GM18526 (cell line): ENCODE results near the gene FAM217A.

Source experiments
- POLR2A ChIP-seq: IDR thresholded peaks from 3 replicates; pipeline ENCODE4 v1.6.1; 2011; ENCODE audit not compliant: insufficient read length; ENCODE audit errors: extremely low read depth

Gene FAM217A

DNA sequence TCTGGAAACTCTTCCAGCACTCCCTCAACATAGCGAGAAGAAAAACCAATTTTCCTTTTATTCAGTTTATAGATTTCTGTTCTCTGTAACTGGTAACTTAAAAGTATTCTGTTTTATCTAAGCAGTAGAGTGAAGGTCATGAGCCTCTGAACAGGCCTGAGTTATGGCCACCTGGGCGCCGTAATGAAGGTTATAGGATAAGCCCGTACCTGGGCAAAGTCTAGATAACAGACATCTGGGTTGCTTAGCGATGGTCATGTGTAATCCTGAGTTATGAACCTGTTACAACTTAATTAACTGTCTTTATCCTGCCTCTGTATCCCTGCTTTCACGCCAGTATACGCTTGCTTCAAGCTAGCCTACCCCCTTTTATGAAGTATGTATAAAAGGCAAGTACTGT is 13.0 kb upstream of the FAM217A start:
- TF ChIP-seq POLR2A, result no peak

- TF ChIP-seq POLR2A, result no peak
These were observed 9.8 kb upstream of the FAM217A start for GRCh38 chr6:4088704-4089103.

DNA sequence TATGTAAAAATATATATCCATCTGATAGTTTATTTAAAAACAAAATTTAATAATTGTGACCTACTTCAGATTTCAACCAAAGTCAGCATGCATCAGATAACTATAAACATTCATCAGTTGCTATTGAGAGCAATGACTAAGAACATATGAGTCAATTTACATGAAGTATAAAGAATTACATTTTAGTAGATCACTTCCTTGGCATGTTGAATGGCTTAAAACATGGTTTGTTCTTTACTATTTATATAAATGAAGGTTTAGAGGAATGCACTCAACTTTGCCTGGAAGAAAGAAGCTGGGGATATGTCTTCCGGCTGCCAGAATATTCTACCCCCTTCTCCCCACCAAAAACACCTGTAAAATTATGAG is 6.4 kb upstream of the FAM217A start:
- TF ChIP-seq POLR2A, result no peak

- no peak for TF ChIP-seq POLR2A
These were observed 5.8 kb upstream of the FAM217A start for GRCh38 chr6:4084444-4085331.

GRCh38 chr6:4074478-4075235 is 4.3 kb downstream of the FAM217A start:
- no peak for TF ChIP-seq POLR2A

GRCh38 chr6:4071330-4071729 is 7.6 kb downstream of the FAM217A start:
- TF ChIP-seq POLR2A, result no peak

DNA sequence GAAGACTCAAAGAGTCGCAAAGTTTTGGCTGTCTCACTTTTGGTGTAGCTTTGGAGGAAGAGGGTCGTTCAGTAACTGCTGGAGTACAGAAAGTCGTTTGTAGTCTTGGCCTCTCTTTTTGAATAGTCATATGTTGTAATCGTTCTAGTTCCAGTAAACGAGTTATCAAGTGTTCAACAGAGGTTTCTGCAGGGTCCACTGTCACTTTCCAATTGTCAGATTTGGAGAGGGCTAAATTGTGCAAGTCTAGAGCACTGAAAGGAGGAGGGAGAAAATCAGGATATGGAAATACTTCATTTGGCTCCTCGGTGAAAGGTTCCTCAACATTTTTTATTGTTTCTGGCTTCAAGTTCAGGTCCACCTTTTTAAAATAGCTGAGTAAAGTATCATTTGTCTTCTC is 9.7 kb downstream of the FAM217A start:
- no peak for TF ChIP-seq POLR2A

DNA sequence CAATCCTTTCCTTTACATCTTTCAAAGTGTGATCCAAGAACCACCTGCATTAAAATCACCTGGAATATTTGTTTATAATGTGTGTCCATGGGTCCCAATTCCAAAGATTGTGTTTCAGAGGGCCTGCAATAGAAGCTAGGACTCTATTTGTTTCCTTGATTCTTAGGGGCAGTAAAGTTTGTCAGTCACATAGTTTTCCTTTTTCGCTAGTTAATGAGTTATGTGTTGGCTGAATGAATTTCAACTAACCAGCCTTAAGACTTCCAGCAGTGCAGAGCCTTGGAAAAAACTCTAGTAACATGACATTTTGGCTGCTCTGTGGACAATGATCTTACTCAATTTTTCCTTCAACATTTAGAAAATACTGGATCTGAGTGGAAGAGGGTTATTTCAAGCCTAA is 11.3 kb downstream of the FAM217A start:
- no peak for TF ChIP-seq POLR2A

DNA sequence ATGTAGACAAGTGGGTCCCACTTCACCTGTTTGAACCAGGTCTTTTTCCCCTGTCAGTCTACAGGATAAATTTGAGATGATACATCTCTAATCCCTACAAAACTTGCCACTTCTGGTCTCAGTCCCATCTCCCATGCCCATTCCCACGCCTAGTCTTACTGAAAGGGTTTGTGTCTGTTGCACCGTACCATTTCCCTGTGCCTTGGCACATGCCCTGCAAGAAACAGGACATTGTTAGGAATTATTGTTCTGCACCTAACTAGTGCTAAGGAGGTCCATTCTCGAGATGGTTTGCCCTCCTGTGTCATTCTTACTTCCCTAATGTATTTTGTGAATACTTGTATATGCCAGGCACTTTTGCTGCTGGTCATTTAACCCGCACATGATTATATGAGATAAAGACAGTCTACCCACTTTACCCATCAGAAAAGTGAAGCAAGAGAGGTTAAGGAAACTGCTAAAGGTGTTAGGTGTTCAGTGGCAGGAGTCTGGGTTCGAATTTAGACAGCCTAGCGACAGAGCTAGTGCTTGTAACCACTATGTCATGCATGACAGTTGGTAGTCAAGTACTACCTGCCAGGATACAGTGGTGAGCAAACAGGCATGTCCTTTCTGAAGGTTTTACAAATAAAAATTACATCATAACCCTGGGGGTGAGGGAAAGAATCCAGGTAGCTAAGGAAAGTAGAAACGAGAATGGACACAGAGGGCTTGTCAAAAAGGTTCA is 12.7 kb downstream of the FAM217A start:
- no peak for TF ChIP-seq POLR2A

- TF ChIP-seq POLR2A, result no peak
These were observed 19.7 kb downstream of the FAM217A start for GRCh38 chr6:4059115-4059777.

DNA sequence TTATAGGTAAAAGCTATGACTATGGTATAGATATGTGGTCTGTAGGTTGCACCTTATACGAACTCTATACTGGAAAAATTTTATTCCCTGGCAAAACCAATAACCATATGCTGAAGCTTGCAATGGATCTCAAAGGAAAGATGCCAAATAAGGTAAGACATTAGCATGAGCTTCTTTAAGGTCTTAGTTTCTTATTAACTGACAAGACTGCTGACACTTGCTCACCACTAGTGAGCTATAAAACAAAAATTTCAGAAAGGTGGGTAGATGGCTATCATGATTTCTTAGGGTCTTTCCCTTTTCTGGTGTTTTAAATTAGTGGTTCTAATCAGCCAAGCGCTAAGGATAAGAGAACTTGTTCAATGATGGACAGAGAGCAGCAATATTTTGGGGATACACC is 21.9 kb downstream of the FAM217A start:
- no peak for TF ChIP-seq POLR2A

GRCh38 chr6:4055420-4056041 is 23.4 kb downstream of the FAM217A start:
- no peak for TF ChIP-seq POLR2A

DNA sequence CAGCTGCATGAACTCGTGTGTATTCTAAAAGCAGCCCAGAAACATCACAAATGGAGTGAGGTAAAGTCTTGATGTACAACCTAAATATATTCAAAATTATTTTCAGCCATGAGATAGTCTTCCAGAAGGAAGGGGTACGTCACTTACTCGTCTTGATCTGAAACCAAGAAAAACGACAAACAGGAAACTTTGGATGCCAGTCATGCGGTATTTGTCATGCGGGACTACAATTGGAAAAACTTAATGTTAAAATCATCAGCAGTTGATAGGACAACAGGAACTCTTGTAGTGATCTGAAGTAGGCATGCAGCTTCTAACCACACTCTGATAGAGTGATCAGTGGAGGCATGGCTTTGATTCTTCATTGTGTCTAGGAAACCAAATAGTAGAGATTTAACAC is 29.7 kb downstream of the FAM217A start:
- TF ChIP-seq POLR2A, result no peak

DNA sequence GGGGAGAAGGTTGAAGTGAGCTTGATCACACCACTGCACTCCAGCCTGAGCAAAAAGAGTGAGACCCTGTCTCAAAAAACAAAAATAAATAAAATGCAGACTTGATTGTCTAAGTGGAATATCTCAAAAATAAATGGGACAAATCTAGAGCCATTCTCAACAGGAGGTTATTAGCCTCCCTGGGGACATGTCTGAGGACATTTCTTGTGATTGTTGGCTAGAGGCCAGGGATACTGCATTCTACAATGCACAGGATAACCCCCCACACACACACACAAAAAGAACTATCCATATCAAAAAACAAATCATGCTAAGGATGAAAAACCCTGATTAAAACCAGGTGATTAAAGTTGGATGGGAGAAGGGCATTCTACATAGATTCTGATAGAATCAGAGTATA is 37.5 kb downstream of the FAM217A start:
- no peak for TF ChIP-seq POLR2A

DNA sequence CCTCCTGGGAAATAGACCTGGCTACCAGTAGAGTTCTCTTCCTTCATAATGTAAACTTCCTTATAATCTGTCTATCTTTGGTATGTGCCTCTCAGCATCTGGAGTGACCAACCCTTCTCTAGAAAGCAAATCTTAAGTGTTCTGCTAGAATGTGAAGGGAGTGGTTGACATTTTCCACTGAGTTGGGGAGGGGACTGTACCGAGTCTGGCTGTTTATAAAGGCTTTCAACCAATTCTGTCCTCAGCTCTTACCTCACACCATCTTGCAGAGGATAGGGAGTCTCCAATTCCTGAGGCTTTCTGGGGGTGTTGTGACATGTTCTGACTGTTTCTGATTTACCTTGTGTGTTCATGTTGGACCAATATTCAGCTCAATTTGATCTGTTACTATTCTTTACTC is 39.6 kb downstream of the FAM217A start:
- no peak for TF ChIP-seq POLR2A
